Measurements from ENCODE around the gene VEGFA. TPM values are rescaled to one million over a fixed set of nuclear protein-coding genes. Genes with fewer than 3 reads are reported as not detected.
A peak's percentile ranks its signal among the peaks of the same experiment; 100 is the strongest.

Gene VEGFA
- polyA plus RNA-seq (ENCODE audit: insufficient read length in 4 of 4) = 100 to 1,000 TPM; 106 to 336 (median 279) TPM

DNA sequence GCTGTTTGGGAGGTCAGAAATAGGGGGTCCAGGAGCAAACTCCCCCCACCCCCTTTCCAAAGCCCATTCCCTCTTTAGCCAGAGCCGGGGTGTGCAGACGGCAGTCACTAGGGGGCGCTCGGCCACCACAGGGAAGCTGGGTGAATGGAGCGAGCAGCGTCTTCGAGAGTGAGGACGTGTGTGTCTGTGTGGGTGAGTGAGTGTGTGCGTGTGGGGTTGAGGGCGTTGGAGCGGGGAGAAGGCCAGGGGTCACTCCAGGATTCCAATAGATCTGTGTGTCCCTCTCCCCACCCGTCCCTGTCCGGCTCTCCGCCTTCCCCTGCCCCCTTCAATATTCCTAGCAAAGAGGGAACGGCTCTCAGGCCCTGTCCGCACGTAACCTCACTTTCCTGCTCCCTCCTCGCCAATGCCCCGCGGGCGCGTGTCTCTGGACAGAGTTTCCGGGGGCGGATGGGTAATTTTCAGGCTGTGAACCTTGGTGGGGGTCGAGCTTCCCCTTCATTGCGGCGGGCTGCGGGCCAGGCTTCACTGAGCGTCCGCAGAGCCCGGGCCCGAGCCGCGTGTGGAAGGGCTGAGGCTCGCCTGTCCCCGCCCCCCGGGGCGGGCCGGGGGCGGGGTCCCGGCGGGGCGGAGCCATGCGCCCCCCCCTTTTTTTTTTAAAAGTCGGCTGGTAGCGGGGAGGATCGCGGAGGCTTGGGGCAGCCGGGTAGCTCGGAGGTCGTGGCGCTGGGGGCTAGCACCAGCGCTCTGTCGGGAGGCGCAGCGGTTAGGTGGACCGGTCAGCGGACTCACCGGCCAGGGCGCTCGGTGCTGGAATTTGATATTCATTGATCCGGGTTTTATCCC lies at the start of gene VEGFA:
Gene VEGFA, plus strand, starts transcription at position 686 of the 846 bp plus-strand sequence.
- DNase-seq (ENCODE audit: low read depth in 4 of 4, low spot score in 3 of 4) = peak; percentile 80 to 86 (median 83)

- DNase-seq (ENCODE audit: low read depth in 4 of 4, low spot score in 3 of 4) = no peak
These were observed 49.0 kb upstream of the VEGFA start for GRCh38 chr6:43720999-43721398.

GRCh38 chr6:43722920-43723545 lies 47.0 kb upstream of the VEGFA start:
- DNase-seq (ENCODE audit: low read depth in 4 of 4, low spot score in 3 of 4) = no peak

DNA sequence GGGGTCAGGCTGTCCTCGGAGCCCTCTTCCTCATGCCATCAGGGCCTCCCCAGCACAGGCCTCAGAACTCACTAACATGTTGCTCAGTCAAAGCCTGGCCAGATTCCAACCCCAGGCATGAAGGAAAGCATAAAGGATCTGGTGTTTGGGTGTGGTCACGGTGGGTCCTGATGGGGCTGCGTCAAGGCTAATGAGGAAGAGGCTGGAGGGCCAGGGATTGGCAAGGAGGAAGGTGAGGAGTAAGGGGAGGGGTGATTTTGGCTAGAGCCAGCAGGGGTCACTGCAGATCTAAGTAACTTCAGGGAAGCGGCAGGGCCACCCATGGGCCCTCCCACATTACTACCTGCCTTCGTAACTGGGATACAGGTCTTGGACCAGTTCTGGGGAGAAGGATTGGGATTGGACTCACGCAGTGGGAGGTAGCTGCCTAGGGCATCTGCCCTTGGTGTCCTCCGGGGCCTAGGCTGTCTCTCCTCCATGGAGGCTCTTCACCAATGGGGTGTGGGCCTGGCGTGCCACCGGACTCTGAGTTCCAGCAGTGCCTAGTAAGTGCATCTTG lies 46.2 kb upstream of the VEGFA start:
- DNase-seq (ENCODE audit: low read depth in 4 of 4, low spot score in 3 of 4) = no peak

GRCh38 chr6:43724354-43724753 lies 45.7 kb upstream of the VEGFA start:
- no peak for DNase-seq (ENCODE audit: low read depth in 4 of 4, low spot score in 3 of 4)

GRCh38 chr6:43724914-43725642 lies 44.9 kb upstream of the VEGFA start:
- DNase-seq (ENCODE audit: low read depth in 4 of 4, low spot score in 3 of 4) = no peak

- DNase-seq (ENCODE audit: low read depth in 4 of 4, low spot score in 3 of 4) = no peak
These were observed 44.1 kb upstream of the VEGFA start for GRCh38 chr6:43725643-43726580.

GRCh38 chr6:43727634-43728033 lies 42.4 kb upstream of the VEGFA start:
- no peak for DNase-seq (ENCODE audit: low read depth in 4 of 4, low spot score in 3 of 4)

- DNase-seq (ENCODE audit: low read depth in 4 of 4, low spot score in 3 of 4) = no peak
These were observed 41.4 kb upstream of the VEGFA start for GRCh38 chr6:43728586-43728985.

- no peak for DNase-seq (ENCODE audit: low read depth in 4 of 4, low spot score in 3 of 4)
These were observed 40.5 kb upstream of the VEGFA start for GRCh38 chr6:43729537-43729936.

DNA sequence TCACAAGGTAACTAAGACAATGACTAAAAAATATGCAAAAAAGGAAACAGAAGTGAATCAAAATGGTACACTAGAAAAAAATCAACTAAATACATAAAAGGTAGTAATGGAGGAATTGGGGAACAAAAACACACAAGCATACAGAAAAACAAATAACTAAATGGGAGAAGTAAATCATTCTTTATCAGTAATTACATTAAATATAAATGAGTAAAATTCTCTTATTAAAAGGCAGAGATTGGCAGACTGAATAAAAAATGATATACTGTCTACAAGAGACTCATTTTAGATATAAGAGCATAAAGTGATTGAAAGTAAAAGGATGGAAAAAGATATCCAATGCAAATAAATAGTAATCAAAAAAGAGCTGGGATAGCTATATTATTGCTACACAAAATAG lies 39.4 kb upstream of the VEGFA start:
- DNase-seq (ENCODE audit: low read depth in 4 of 4, low spot score in 3 of 4) = no peak

- DNase-seq (ENCODE audit: low read depth in 4 of 4, low spot score in 3 of 4) = no peak
These were observed 36.3 kb upstream of the VEGFA start for GRCh38 chr6:43733471-43734293.

DNA sequence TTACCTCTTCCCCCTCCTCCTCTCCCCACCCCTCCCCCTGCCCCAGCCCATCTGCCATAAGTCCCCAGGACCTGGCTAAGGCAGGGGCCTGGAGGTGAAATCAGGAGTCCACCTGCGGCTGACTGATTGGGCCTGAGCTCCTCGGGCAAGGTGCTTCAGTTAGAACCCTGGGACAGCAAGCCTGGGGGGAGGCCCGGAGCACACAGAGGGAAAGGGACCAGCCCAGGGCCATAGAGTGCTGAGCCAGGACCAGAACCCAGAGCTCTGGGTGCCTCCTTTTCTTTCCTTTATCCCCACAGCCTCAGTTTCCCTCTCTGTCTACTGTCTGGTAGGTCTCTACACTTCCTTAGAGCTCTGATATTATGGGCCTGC lies 35.7 kb upstream of the VEGFA start:
- DNase-seq (ENCODE audit: low read depth in 4 of 4, low spot score in 3 of 4) = no peak

DNA sequence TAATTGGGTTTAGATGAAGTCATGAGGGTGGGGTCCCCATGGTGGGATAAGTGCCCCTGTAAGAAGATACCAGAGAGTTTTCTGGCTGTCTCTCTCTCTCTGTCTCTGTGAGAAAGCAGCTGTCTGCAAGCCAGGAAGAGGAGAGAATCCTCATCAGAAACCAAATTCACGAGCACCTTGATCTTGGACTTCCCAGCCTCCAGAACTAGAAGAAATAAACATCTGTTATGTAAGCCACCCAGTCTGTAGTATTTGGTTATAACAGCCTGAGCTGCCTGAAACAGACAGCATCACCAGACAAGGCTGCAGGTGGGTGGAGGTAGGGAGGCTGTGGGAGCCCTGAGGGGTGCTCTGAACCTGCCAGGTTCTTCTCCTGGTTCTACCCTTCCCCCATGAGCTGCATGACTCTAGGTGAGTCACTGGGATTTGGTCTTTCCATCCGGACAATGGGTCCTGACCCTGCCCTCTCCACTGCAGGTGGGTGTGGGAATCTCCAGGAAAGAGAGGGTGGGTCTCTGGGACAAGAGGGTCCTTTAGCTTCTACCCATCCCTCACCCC lies 34.3 kb upstream of the VEGFA start:
- no peak for DNase-seq (ENCODE audit: low read depth in 4 of 4, low spot score in 3 of 4)

DNA sequence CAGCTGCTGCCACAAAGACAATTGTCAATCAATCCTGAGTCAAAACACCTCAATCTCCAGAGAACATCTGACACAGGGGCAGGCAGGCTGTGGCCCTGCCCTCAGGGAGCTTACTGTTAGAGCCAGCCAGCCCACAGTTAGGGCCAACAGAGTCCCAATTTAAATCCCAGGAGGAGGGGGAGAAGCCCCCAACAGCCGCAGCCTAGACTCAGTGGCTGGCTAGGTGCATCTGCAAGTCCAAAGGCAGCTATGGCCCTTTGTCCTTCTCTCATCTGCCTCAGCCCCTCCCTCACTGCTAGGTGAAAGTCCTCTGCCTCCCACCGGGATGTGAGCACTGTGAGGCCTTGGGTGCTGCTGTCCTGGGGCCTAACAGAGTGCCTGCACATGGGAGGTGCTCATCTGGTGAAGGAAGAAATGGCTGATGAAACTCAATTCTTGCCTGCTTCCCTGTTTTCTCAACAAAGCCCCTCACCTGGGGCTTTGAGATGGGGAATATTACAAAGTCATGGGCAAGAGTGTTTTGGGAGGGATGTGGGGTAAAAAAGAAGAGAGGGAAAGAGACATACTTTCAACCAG lies 33.7 kb upstream of the VEGFA start:
- no peak for DNase-seq (ENCODE audit: low read depth in 4 of 4, low spot score in 3 of 4)

GRCh38 chr6:43736844-43737243 lies 33.2 kb upstream of the VEGFA start:
- no peak for DNase-seq (ENCODE audit: low read depth in 4 of 4, low spot score in 3 of 4)

- no peak for DNase-seq (ENCODE audit: low read depth in 4 of 4, low spot score in 3 of 4)
These were observed 32.5 kb upstream of the VEGFA start for GRCh38 chr6:43737272-43738081.

- no peak for DNase-seq (ENCODE audit: low read depth in 4 of 4, low spot score in 3 of 4)
These were observed 31.7 kb upstream of the VEGFA start for GRCh38 chr6:43738267-43738676.

Measured in left renal pelvis (tissue), 4 donors.